Heart left ventricle (tissue), 13 donors: ENCODE measurements around the gene SGF29.
"Not testable (repeated sequence)": the region's sequence is repeated elsewhere in the genome, so short reads cannot be mapped to it uniquely, and the experiment has no call there.

Source experiments
- CTCF ChIP-seq, 12 donors: fragments of 200-600 bp; sonication (generic) in 4 of 12; IDR thresholded peaks; one replicate each; pipeline versions ENCODE4 v1.5.0 to v1.8.0; 2018 to 2022; ENCODE audit warnings: antibody characterized with exemption in 12 of 12, mild to moderate bottlenecking in 5 of 12
- POLR2A ChIP-seq, 2 donors: fragments of 450-650 bp; IDR thresholded peaks; one replicate each; pipeline ENCODE4 v1.6.1; 2017; ENCODE audit warnings: antibody characterized with exemption in 2 of 2, mild to moderate bottlenecking in 2 of 2, moderate library complexity in 2 of 2
- donor health status: ischemic (EF 13 %, LVEDD 7.1; RV severe dilation, severe dysfunction).
- donor health status: DM: no; HTN: yes; CAD: no.
- donor health status: DM: no; HTN: no; CAD: no.
- donor health status: ischemic (EF 25% LVEDD 6.9; RV normal size, moderate dysfunction).
- donor health status: ischemic (EF 25% LVEDD 5.7; RV mildly dilated, moderate dysfunction).
- donor health status: ischemic (EF 35%, LVEDD 5.7; RV mildly dilated, moderate dysfunction).
- donor health status: nonischemic (EF 11% LVEDD 7.7; RV severe dilation, severe dysfunction).
- donor health status: DM: yes; HTN: yes; CAD: no.
- donor health status: PGD.
- donor health status: ischemic (EF 29% LVEDD 5.4; RV normal size, mild dysfunction).
- donor health status: nonischemic (EF 23%, LVEDD 6.1; RV moderate dilation, normal function).

GRCh38 chr16:28616224-28616577, 62.5 kb downstream of the SGF29 start:
- not testable (repeated sequence) for TF ChIP-seq CTCF, POLR2A (IDR thresholded peaks at IDR 0.05)
